Cerebellar cortex (tissue), 1 donor: Measurements from ENCODE around the gene ZNF283.
"Not testable (repeated sequence)": the region's sequence is repeated elsewhere in the genome, so short reads cannot be mapped to it uniquely, and the experiment has no call there.

Experiments used
- DNase-seq: peaks from one replicate; pipeline ENCODE4 v3.0.0-alpha.2; 2015; ENCODE audit warnings: low spot score

The ZNF283 gene

DNA sequence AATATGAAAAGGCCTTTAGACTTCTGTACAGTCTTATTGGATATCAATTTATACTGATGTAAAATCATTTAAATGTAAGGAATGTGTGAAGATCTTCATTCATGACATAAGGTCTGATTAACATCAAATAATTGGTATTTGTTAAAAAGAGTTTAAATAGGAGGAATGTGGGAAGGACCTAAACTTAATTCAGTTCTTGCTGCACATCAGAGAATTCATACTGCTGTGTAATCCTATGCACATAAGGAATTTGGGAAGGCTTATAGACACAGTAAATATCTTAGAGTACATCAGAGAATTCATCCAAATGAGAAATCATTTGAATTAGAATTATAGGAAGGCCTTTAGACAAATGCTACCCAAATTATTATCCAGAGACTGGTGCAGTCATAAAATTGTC, 21.7 kb downstream of the ZNF283 start:
- no peak for DNase-seq

GRCh38 chr19:43858174-43858573, 31.1 kb downstream of the ZNF283 start:
- DNase-seq, result no peak

GRCh38 chr19:43866923-43867322, 39.8 kb downstream of the ZNF283 start:
- not testable (repeated sequence) for DNase-seq

DNA sequence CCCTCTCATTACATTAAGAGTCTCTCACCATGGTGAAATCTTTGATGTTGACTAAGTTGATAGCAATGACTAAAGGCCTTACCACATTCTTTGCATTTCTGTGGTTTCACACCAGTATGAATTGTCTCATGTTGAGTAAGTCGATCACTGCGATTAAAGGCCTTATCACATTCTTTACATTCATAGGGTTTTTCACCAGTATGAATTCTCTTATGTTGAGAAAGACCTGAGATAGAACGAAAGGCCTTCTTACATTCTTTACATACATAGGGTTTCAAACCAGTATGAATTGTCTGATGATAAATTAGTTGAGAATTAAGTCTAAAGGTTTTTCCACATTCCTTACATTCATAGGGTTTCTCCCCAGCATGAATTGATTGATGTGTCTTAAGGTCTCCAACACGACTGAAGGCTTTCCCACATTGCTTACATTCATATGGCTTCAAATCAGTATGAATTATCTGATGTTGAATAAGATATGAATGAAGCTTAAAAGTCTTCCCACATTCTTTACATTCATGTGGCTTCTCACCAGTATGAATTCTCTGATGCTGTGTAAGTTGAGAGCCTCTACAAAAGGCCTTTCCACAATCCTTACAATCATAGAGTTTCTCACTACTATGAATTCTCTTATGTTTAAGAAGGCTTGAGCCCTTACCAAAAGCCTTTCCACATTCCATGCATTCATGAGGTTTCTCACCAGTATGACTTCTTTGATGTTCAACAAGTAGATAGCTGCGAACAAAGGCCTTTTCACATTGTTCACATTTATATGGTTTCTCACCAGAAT, 45.6 kb downstream of the ZNF283 start:
- no peak for DNase-seq

DNA sequence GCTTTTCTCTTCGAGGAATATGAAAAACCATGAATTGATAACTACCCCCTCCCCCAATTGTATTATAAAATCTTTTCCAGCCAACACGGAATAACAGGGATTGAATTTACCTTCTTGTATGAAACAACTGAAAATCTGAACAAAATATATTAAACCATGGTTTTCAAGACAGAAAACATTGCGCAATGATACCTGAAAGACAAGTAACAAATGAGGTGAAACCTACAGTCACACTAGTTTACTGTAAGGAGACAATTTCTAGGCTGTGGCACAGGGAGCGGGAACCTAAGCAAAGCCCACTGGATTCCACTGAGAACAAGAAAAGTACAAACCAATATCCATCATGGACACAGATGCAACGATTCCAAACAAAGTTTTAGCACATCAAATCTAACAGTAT, 53.4 kb downstream of the ZNF283 start:
- DNase-seq, result no peak

DNA sequence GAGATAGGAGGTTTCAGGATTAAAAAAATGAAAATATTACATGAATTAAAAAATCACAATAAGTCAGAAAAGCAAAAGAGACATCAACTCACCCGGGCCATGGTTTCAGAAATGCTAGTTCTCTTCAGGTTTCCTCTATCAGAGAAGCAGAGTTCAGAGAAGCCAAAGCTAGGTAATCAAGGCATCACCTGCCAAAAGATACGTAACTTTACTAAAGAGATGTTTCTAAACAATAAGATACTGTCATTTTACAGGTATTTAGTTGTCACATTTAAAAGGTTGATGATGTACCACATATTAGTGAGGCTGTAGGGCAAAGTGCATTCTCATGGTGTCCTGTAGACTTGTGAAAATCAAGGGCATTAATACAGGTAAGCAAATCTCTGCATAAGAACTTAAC, 56.7 kb downstream of the ZNF283 start, which contains the start of gene ZNF404:
Gene ZNF404, minus strand, starts transcription at position 101 of the 400 bp plus-strand sequence.
- DNase-seq, result no peak

DNA sequence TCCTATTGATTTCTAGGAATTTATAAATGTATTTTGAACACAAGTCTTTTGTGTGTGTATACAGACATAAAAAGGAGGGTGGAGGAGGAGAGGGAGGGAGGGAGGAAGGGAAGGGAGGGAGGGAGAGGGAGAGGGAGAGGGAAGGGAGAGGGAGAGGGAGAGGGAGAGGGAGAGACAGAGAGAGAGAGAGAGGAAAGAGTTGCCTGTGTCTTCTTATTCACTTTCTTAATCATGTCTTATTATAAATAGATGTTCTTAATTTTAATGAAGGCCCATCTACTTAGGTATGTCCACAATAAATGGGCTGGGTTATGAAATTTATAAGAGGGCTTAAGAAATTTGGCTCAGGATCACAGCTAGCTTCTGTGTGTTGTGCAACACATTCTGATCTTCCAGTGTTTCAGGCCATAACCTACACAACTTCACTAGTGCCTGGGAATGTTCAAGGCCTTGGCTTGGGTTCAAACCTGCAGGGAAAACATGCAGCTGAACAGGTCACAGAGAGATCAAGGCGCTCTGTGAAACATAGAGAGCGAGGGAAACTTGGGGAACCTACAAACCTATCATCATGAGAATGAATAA, 68.7 kb downstream of the ZNF283 start:
- no peak for DNase-seq
